Anterior cingulate cortex (tissue), 58 donors: ENCODE measurements around the gene LRP5.

ENCODE experiments used
- DNase-seq, 58 donors: peaks; one replicate each; lab custom pipeline; 2025; lab: John Stamatoyannopoulos, UW

Gene LRP5

GRCh38 chr11:68312117-68312779, at the start of gene LRP5:
Gene LRP5 (plus strand): TSS chr11:68312591. CDS start chr11:68312715, 124 bp downstream.
- DNase-seq: no peak

GRCh38 chr11:68263444-68264035, 48.9 kb upstream of the LRP5 start:
- DNase-seq: no peak

GRCh38 chr11:68264244-68264643, 48.1 kb upstream of the LRP5 start:
- no peak for DNase-seq

GRCh38 chr11:68264741-68265540, 47.5 kb upstream of the LRP5 start:
- DNase-seq: no peak

GRCh38 chr11:68266121-68266891, 46.1 kb upstream of the LRP5 start:
- DNase-seq: peak in 15 of 58 donors; percentile 12 to 58 (median 34)

- DNase-seq: no peak
These were observed 45.2 kb upstream of the LRP5 start for GRCh38 chr11:68266936-68267880.

GRCh38 chr11:68267881-68268240, 44.5 kb upstream of the LRP5 start:
- no peak for DNase-seq

GRCh38 chr11:68269414-68270081, 42.8 kb upstream of the LRP5 start:
- DNase-seq: no peak

- no peak for DNase-seq
These were observed 42.0 kb upstream of the LRP5 start for GRCh38 chr11:68270196-68271022.

GRCh38 chr11:68271023-68271780, 41.2 kb upstream of the LRP5 start:
- peak in 21 of 58 donors; percentile 16 to 66 (median 31) for DNase-seq

GRCh38 chr11:68271781-68272608, 40.4 kb upstream of the LRP5 start, which contains the start of gene C11orf24:
Gene C11orf24 (minus strand): TSS chr11:68271973. CDS start chr11:68263767, 8,206 bp downstream.
- peak; percentile 45 to 96 (median 91) for DNase-seq

GRCh38 chr11:68273026-68273738, 39.2 kb upstream of the LRP5 start:
- no peak for DNase-seq

GRCh38 chr11:68274306-68274705, 38.1 kb upstream of the LRP5 start:
- no peak for DNase-seq

- DNase-seq: no peak
These were observed 36.5 kb upstream of the LRP5 start for GRCh38 chr11:68275721-68276507.

- no peak for DNase-seq
These were observed 35.5 kb upstream of the LRP5 start for GRCh38 chr11:68276861-68277260.
